ENCODE measurements around the gene MAP1LC3A.
"Not testable (repeated sequence)": the region's sequence is repeated elsewhere in the genome, so short reads cannot be mapped to it uniquely, and the experiment has no call there.

DNA sequence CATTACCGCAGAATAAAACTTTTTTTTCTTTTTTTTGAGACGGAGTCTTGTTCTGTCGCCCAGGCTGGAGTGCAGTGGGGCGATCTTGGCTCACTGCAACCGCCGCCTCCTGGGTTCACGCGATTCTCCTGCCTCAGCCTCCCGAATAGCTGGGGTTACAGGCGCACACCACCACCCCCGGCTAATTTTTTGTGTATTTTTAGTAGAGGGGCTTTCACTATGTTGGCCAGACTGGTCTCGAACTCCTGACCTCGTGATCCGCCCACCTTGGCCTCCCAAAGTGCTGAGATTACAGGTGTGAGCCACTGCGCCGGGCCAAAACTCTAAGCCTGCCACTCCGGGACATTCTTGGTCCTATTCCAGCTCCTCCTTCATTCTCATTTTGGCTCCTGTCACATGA is 44.5 kb upstream of the MAP1LC3A start:
- not testable (repeated sequence) for TF ChIP-seq POLR2A (IDR thresholded peaks at IDR 0.05)
- TF ChIP-seq, protein P1, sequence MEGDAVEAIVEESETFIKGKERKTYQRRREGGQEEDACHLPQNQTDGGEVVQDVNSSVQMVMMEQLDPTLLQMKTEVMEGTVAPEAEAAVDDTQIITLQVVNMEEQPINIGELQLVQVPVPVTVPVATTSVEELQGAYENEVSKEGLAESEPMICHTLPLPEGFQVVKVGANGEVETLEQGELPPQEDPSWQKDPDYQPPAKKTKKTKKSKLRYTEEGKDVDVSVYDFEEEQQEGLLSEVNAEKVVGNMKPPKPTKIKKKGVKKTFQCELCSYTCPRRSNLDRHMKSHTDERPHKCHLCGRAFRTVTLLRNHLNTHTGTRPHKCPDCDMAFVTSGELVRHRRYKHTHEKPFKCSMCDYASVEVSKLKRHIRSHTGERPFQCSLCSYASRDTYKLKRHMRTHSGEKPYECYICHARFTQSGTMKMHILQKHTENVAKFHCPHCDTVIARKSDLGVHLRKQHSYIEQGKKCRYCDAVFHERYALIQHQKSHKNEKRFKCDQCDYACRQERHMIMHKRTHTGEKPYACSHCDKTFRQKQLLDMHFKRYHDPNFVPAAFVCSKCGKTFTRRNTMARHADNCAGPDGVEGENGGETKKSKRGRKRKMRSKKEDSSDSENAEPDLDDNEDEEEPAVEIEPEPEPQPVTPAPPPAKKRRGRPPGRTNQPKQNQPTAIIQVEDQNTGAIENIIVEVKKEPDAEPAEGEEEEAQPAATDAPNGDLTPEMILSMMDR (IDR thresholded peaks at IDR 0.05): not testable (repeated sequence)
